ENCODE measurements around the gene TRIM25.

The TRIM25 gene

DNA sequence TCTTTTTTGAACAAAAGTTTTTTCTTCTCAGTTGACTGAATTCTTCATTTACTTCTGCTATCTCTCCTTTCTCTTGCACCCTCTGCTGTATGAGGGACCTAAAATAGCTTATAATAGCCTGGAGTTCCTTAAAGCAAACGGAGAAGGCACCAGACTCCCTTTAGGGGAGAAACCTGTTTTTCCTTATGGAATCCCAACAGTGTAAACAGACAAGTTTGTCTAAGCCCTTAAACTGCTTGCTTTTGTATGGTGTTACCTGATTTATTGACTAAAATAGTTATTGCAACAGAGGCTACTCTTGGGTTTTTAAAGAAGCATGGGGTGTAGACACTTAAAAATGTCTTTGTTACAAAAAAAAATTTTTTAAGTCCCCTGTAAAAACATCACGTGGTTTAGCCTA is 12.9 kb upstream of the TRIM25 start:
- DNase-seq = no peak

DNA sequence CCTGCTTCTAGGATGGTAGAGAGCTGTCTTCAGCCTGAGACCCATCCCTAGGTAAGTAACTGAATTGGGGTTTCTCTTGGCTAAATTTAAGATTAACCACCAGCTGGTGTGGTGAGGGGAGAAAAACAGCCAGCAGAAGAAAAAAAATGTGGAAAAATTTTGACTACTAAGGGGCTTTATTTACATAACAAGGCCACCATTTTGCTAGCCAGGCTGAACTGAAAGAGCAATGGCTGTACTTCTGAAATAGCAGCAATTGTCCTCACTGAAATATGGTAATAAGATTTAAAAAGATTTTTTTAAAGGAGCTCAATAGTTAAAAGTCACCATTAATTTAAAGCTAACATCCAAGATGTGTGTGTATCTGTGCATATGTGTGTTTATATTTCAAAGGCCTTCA is 12.4 kb upstream of the TRIM25 start:
- DNase-seq = no peak

DNA sequence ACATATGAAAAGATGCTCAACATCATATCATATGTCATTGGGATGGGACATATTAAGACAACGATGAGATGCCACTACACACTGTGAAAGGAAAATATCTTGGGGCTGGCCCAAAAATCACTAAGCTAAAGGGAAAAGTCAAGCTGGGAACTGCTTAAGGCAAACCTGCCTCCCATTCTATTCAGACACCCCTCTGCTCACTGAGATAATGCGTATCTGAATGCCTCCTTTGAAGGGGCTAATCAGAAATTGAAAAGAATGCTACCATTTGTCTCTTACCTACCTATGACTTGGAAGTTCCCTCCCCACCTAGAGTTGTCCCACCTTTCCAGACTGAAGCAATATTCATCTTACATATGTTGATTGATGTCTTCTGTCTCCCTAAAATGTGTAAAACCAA is 11.2 kb upstream of the TRIM25 start:
- no peak for DNase-seq

GRCh38 chr17:56919717-56920116 is 5.9 kb upstream of the TRIM25 start:
- no peak for DNase-seq

- no peak for DNase-seq
These were observed 5.1 kb upstream of the TRIM25 start for GRCh38 chr17:56918916-56919315.

- no peak for DNase-seq
These were observed 3.9 kb upstream of the TRIM25 start for GRCh38 chr17:56917559-56918296.

- DNase-seq = no peak
These were observed 878 bp upstream of the TRIM25 start for GRCh38 chr17:56914581-56915273.

- DNase-seq = no peak
These were observed 439 bp downstream of the TRIM25 start for GRCh38 chr17:56913353-56913866.

DNA sequence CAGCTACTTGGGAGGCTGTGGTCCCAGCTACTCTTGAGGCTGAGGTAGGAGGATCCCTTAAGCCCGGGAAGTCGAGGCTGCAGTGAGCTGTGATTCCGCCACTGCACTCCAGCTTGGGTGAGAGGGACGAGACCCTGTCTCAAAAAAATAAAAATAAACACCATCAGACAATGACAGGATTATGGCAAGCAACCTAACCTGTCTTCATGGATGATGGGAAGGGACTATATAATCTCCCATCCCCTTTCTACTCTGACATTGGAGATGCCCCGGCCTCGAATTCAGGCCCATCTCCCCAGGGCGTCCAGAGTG is 893 bp downstream of the TRIM25 start:
- DNase-seq = no peak

DNA sequence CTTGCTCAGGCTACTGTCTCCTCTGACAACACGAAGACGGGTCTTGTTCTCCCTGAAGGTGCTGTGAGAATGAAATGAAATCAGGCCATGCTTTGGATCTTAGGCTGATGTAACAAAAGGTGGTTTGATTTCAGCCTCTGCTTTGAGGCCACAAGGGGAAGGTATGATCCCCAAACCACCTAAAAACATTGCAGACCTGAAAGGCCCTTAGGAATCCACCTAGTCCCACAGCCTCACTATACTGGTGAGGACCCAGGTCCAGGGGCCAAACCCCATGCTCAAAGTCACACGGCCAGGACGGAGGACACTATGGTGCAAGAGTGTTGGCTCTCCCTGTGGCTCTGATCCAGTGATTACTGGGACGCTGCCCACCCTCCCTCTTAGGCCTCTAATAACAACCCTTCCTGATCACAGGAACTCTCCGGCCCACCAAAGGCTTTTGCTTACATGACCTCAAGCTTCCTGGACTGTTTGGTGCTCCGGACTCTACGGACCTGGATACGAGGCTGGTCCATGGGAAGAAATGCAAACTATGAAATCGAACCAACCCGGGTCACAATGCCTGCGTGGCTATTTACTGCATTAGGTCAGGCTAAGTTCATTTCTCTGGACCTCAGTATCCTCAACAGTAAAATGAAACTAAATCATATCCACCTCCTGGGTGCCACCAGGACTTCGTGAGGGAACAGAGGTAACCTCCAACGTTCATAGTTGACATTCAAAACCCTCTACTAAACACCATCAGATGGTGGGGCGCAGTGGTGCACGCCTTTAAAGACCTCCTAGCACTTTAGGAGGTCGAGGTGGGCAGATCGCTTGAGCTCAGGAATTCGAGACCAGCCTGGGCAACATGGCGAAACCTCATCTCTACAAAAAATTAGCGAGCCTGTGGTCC is 1.5 kb downstream of the TRIM25 start:
- no peak for DNase-seq

GRCh38 chr17:56910509-56911235 is 3.2 kb downstream of the TRIM25 start:
- no peak for DNase-seq

DNA sequence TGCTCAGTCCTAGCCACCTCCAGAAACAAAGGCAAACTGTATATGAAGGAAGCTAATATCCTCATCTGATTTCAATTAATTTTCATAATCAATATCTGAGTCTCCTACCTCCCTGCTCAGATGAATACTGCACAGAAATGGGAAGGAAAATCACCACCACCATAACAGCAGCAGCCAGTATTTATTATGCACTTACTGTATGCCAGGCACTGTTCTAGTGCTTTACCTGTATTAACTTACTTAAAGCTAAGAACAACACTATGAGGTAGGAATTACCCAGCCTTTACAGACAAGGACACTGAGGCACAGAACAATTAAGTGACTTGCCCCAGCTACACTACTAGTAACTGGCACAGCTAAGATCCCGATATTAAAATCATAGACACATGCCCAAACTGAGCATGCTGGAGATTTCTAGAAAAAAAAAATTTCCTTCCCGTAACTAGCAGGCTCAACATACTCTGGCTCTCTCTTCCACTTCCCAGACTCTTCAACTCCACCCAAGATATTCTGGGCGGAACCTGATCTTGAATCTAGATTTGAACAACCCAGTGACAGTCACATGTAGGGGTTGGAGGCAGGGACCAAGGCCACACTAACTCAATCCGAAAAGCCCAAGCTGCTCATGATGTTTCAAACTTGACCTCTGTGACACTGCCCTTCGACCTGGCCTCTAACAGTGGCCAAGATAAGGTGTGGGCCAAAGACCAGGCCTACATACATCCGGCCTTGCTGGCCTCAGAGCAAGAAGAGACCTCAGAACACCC is 3.9 kb downstream of the TRIM25 start:
- DNase-seq = no peak

GRCh38 chr17:56908001-56908542 is 5.8 kb downstream of the TRIM25 start:
- no peak for DNase-seq

DNA sequence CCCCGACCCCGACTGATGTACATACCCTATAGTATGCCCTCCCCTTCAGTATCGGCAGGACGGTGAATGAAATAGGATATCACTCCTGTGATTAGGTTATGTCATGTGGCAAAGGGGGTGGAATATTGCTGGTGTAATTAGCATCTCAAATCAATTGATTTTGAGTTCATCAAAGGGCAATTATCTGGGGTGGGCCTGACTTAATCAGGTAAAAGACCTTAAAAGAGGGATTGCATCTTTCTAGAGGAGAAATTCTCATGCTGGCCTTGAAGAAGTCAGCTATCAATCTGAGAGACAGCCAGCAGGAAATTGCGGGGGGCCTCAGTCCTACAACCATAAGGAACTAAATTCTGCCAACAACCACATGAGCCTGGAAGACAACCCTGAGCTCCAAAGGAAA is 10.3 kb downstream of the TRIM25 start:
- DNase-seq = no peak

- no peak for DNase-seq
These were observed 11.5 kb downstream of the TRIM25 start for GRCh38 chr17:56902348-56902747.

DNA sequence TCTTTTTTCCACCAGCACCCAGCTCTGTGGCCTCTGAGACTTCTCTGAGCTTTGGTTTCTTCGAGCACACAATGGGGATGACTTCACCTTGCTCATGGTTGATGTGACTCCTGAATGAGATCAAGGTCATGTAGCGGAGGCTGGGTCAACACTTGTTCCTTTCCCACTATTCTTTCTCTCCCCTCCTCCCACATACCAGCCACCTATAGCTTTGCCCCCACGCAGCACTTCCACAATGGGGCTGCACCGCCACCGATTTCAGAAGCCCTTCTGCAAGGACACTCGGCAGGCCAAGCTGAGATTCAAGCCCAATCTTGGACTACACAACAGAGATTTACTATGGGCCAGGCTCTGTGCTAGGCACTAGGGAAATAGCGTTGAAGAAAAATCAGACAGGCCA is 14.4 kb downstream of the TRIM25 start:
- DNase-seq = no peak

- DNase-seq = no peak
These were observed 15.0 kb downstream of the TRIM25 start for GRCh38 chr17:56898874-56899273.

- DNase-seq = no peak
These were observed 16.0 kb downstream of the TRIM25 start for GRCh38 chr17:56897646-56898424.

- no peak for DNase-seq
These were observed 16.9 kb downstream of the TRIM25 start for GRCh38 chr17:56896968-56897359.

DNA sequence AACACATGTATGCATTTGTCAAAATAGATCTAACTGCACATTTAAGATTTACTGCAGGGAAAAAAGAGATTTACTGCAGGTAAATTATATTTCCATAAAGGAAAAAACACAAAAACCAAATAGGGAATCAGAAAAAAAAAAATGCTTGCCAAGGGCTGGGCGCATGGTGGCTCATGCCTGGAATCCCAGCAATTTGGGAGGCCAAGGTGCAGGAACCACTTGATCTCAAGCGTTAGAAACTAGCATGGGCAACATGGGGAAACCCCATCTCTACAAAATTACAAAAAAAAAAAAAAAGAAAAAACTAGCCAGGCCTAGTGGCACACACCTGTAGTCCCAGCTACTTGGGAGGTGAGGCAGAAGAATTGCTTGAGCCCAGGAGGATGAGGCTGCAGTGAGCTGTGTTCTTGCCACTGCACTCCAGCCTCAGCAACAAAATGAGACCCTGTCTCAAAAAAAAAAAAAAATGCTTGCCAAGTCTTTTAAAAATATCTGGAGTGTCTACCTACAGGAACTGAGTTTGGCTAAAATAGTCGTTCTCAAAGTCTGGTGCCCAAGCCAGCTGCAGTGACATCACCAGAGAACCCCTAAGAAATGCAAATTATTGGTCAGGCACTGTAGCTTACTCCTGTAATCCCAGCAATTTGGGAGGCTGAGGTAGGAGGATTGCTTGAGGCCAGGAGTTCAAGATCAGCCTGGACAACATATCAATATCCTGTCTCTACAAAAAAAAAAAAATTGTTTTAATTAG is 17.5 kb downstream of the TRIM25 start:
- DNase-seq = no peak

Measured in NCI-H2029 (cell line).